Mesendoderm (in vitro differentiated cells): ENCODE measurements around the gene SRSF8.

Experiments
- DNase-seq: peaks from one replicate; pipeline ENCODE4 v3.0.0; 2013
- H2AK5ac ChIP-seq: 2 replicates; pipeline ENCODE4 v1.6.1; 2013; ENCODE audit warnings: low read length, inconsistent platforms
- H2BK120ac ChIP-seq: 2 replicates; pipeline ENCODE4 v1.6.1; 2013; ENCODE audit warnings: low read depth, mild to moderate bottlenecking, low read length, moderate library complexity, mixed read lengths
- H2BK15ac ChIP-seq: replicated peaks from 2 replicates; pipeline ENCODE4 v1.6.1; 2013; ENCODE audit warnings: low read depth, mild to moderate bottlenecking, moderate library complexity
- H2BK5ac ChIP-seq: 2 replicates; pipeline ENCODE4 v1.6.1; 2013; ENCODE audit warnings: low read length, inconsistent platforms
- H3K18ac ChIP-seq: 2 replicates; pipeline ENCODE4 v1.6.1; 2013; ENCODE audit warnings: mild to moderate bottlenecking, low read length, mixed read lengths
- H3K23ac ChIP-seq: one replicate; pipeline ENCODE4 v1.6.1; 2013; ENCODE audit warnings: low read length
- H3K27ac ChIP-seq: 2 replicates; pipeline ENCODE4 v1.5.1; 2013; ENCODE audit warnings: low read depth, mild to moderate bottlenecking, inconsistent platforms, low read length, moderate library complexity
- H3K27me3 ChIP-seq: 2 replicates; pipeline ENCODE4 v1.6.1; 2013; ENCODE audit warnings: low read length, control low read depth, mild to moderate bottlenecking, inconsistent platforms; ENCODE audit not compliant: insufficient read depth, poor library complexity
- H3K36me3 ChIP-seq: 2 replicates; pipeline ENCODE4 v1.6.1; 2013; ENCODE audit warnings: low read length, inconsistent platforms; ENCODE audit not compliant: control insufficient read depth, insufficient read depth
- H3K4ac ChIP-seq: one replicate; pipeline ENCODE4 v1.6.1; 2013; ENCODE audit warnings: low read depth, mild to moderate bottlenecking, low read length, moderate library complexity
- H3K4me1 ChIP-seq: 2 replicates; pipeline ENCODE4 v1.6.1; 2013; ENCODE audit warnings: low read depth, low read length, inconsistent platforms; ENCODE audit not compliant: control insufficient read depth
- H3K4me2 ChIP-seq: 2 replicates; pipeline ENCODE4 v1.6.1; 2013; ENCODE audit warnings: low read length
- H3K4me3 ChIP-seq: 2 replicates; pipeline ENCODE4 v1.5.1; 2013; ENCODE audit warnings: mild to moderate bottlenecking, low read length
- H3K56ac ChIP-seq: one replicate; pipeline ENCODE4 v1.6.1; 2013; ENCODE audit warnings: low read length
- H3K79me1 ChIP-seq: 2 replicates; pipeline ENCODE4 v1.6.1; 2013; ENCODE audit warnings: low read length, inconsistent platforms
- H3K79me2 ChIP-seq: 2 replicates; pipeline ENCODE4 v1.6.1; 2013; ENCODE audit warnings: mild to moderate bottlenecking, low read length; ENCODE audit not compliant: control insufficient read depth, insufficient read depth
- H3K9ac ChIP-seq: 2 replicates; pipeline ENCODE4 v1.6.1; 2013; ENCODE audit warnings: low read length, inconsistent platforms
- H4K5ac ChIP-seq: one replicate; pipeline ENCODE4 v1.6.1; 2013; ENCODE audit warnings: low read length
- H4K8ac ChIP-seq: one replicate; pipeline ENCODE4 v1.6.1; 2013; ENCODE audit warnings: low read depth, mild to moderate bottlenecking, control low read depth, low read length, moderate library complexity
- WGBS: extraction: QIAGEN DNeasy Blood & Tissue Kit; methylation state at CpG from one replicate; pipeline ENCODE4 v1.1.7; 2013; ENCODE audit warnings: low lambda C conversion rate, missing lambda C conversion rate; ENCODE audit not compliant: insufficient coverage; ENCODE audit errors: extremely low coverage; 5-methylcytosine and 5-hydroxymethylcytosine counted together

Gene SRSF8

DNA sequence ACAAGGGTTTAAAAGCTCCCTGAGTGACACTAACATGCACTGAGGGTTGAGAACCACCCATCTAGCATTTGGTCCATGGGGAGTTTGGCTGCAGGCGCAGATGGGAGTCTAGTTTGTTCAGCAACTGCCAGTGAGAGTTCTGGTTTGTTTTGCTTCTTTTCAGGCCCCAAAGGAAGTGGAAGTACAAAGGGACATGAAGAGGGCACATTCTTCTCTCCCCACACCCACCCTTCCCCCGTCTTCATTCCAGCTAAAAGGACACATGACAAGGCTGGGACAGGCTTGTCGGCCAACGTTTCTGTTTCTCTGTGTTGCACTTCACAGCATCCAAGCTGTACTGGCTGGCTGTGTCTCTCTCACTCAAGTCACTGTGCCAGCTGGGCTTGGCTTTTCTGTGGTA is 14.7 kb downstream of the SRSF8 start:
- no peaks in the 10 kb centered on the region for H3K79me2 ChIP-seq
- no peak overlapping the region for H2BK5ac ChIP-seq
- no peak overlapping the region for H2BK15ac ChIP-seq
- H3K27me3 ChIP-seq = no peaks in the 10 kb centered on the region
- H4K5ac ChIP-seq = no peak overlapping the region
- no peak overlapping the region for H3K56ac ChIP-seq
- WGBS = no CpG with 5 or more reads among the region's 4 CpGs
- H2AK5ac ChIP-seq = no peak overlapping the region
- H3K23ac ChIP-seq = no peak overlapping the region
- DNase-seq = peak; percentile 54
- H2BK120ac ChIP-seq = no peak overlapping the region
- no peak overlapping the region for H4K8ac ChIP-seq
- H3K36me3 ChIP-seq = no peaks in the 10 kb centered on the region
- no peak overlapping the region for H3K4me3 ChIP-seq
- H3K4me1 ChIP-seq = no peaks in the 10 kb centered on the region
- no peak overlapping the region for H3K9ac ChIP-seq
- no peaks in the 10 kb centered on the region for H3K79me1 ChIP-seq
- H3K4ac ChIP-seq = no peak overlapping the region
- peak overlapping the region; percentile 35 for H3K18ac ChIP-seq
- no peak overlapping the region for H3K4me2 ChIP-seq
- H3K27ac ChIP-seq = no peak overlapping the region

DNA sequence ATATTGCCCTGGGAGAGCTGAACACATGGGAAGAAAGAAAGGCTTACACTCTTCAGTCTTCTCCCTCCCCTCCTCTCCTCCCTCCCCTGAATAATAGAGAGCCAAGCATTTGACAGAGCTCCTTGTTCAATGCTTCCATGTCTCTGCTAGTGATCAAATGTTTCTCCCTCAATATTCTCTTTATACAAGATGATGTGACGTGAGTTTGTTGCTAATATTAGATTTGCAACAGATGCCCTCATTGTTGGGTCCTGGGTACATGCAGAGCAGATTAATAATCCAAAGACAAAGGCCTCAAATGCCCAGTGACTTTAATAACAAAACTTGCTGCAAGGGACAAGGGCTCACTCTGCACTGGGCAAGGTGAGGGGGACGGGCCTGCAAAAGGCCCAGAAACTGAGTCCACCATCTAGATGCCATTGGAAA is 15.9 kb downstream of the SRSF8 start:
- H3K9ac ChIP-seq = no peak overlapping the region
- no peak overlapping the region for H3K18ac ChIP-seq
- no peak overlapping the region for H3K4me2 ChIP-seq
- no peaks in the 10 kb centered on the region for H3K27me3 ChIP-seq
- no peak overlapping the region for H3K23ac ChIP-seq
- no peak overlapping the region for H2BK15ac ChIP-seq
- H4K8ac ChIP-seq = no peak overlapping the region
- no peaks in the 10 kb centered on the region for H3K79me1 ChIP-seq
- DNase-seq = no peak
- H3K4me1 ChIP-seq = no peaks in the 10 kb centered on the region
- no peak overlapping the region for H2AK5ac ChIP-seq
- H4K5ac ChIP-seq = no peak overlapping the region
- H2BK5ac ChIP-seq = no peak overlapping the region
- WGBS = no CpG with 5 or more reads among the region's 2 CpGs
- H3K4ac ChIP-seq = no peak overlapping the region
- no peak overlapping the region for H3K56ac ChIP-seq
- H2BK120ac ChIP-seq = no peak overlapping the region
- no peak overlapping the region for H3K4me3 ChIP-seq
- H3K36me3 ChIP-seq = no peaks in the 10 kb centered on the region
- no peak overlapping the region for H3K27ac ChIP-seq
- no peaks in the 10 kb centered on the region for H3K79me2 ChIP-seq

DNA sequence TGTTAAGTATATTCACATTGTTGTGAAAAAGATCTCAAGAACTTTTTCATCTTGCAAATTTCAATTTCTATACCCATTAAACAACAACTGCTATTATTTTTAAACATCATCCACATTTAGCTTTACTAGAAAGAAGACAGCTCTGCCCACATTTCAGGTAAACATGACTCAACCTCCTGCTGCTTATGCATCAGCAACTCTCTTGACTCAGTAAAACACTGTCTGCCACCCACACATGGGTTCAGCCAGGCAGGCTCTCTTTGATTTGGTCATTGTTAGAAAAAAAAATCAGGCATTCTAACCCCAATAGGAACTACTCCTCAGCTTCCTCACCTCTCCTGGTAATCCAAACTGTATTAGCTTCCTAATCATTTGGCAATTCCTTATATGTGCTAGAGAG is 17.8 kb downstream of the SRSF8 start:
- no peak overlapping the region for H3K18ac ChIP-seq
- no peak overlapping the region for H3K4ac ChIP-seq
- no peak overlapping the region for H3K27ac ChIP-seq
- no peak overlapping the region for H2AK5ac ChIP-seq
- H3K23ac ChIP-seq = no peak overlapping the region
- no peak overlapping the region for H2BK5ac ChIP-seq
- H3K9ac ChIP-seq = no peak overlapping the region
- H3K56ac ChIP-seq = no peak overlapping the region
- H3K79me2 ChIP-seq = no peaks in the 10 kb centered on the region
- no peak overlapping the region for H4K8ac ChIP-seq
- H3K79me1 ChIP-seq = no peaks in the 10 kb centered on the region
- H4K5ac ChIP-seq = no peak overlapping the region
- no peaks in the 10 kb centered on the region for H3K27me3 ChIP-seq
- H3K4me3 ChIP-seq = no peak overlapping the region
- no peaks in the 10 kb centered on the region for H3K4me1 ChIP-seq
- H3K4me2 ChIP-seq = no peak overlapping the region
- H3K36me3 ChIP-seq = no peaks in the 10 kb centered on the region
- peak; percentile 42 for DNase-seq
- H2BK15ac ChIP-seq = no peak overlapping the region
- no peak overlapping the region for H2BK120ac ChIP-seq

DNA sequence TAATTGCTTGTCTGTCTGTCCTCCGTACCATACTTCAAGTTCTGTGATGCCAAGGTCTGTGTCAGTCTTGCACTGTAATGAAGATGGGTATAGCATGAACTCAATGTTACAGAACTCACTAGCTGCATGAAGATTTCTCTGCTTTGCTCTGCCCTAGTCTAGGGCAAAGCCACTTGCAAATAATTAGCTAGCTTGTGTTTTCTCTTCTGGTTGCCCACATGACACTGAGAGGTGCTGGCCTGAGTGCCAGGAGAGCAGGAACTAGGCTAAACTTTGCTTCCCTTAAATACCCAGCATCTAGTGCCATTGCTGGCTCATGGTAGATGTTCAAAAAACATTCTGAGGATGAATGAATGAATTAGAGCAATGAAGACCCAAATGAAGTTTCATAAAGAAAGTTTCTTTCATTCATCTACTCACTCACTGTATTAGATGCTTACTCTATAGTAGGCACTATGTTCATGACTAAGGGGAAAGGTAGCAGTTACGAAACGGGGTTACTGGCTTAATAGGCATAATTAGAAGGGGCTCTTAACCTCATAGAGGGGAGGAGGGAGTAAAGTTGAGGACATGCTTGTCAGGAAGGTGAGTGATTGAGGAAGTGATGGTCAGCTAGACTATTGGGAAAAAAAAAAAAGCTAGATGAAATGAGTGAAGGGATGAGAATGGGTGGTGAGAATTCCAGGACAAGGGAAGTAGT is 18.5 kb downstream of the SRSF8 start:
- Histone ChIP-seq H3K27me3 (no peaks in the 10 kb centered on the region), H3K79me1 (no peaks in the 10 kb centered on the region), H3K4me2 (no peak overlapping the region), H3K4ac (no peak overlapping the region), H3K56ac (no peak overlapping the region), H3K9ac (no peak overlapping the region), H2AK5ac (no peak overlapping the region), H2BK15ac (no peak overlapping the region), H3K36me3 (no peaks in the 10 kb centered on the region), H4K5ac (no peak overlapping the region), H3K18ac (no peak overlapping the region), H2BK5ac (no peak overlapping the region), H4K8ac (no peak overlapping the region), H3K23ac (no peak overlapping the region), H3K27ac (no peak overlapping the region), H3K4me1 (no peaks in the 10 kb centered on the region), H3K79me2 (no peaks in the 10 kb centered on the region), H3K4me3 (no peak overlapping the region), H2BK120ac (no peak overlapping the region)
- no peak for DNase-seq
- no CpG with 5 or more reads among the region's 3 CpGs for WGBS

DNA sequence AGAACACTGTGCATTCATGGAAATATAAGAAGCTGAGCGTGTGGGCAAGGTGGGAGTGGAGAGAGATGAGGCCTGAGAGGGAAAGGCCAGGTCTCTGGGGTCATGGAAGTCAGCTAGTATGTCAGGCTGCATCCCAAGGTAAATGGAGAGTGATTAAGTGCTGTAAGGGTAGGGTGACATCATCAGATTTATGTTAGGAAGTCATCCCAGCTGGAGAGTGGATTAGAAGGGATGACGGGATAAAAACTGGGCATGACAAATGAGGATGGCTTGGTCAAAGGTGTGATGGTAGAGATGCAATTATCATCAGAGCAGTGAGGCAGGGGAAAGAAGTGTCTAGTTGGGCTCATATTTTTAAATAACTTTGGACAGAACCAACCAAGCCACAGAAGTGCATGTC is 19.4 kb downstream of the SRSF8 start:
- H3K18ac ChIP-seq = no peak overlapping the region
- H3K4ac ChIP-seq = no peak overlapping the region
- H3K79me2 ChIP-seq = no peaks in the 10 kb centered on the region
- H3K56ac ChIP-seq = no peak overlapping the region
- WGBS = no CpG with 5 or more reads among the region's 2 CpGs
- H4K5ac ChIP-seq = no peak overlapping the region
- H3K4me2 ChIP-seq = no peak overlapping the region
- H3K4me1 ChIP-seq = peaks cover 3% of the 10 kb centered on the region
- H4K8ac ChIP-seq = no peak overlapping the region
- H3K27ac ChIP-seq = no peak overlapping the region
- H2BK5ac ChIP-seq = no peak overlapping the region
- H3K27me3 ChIP-seq = peaks cover 3% of the 10 kb centered on the region
- no peak for DNase-seq
- no peak overlapping the region for H2AK5ac ChIP-seq
- H3K36me3 ChIP-seq = no peaks in the 10 kb centered on the region
- H3K23ac ChIP-seq = no peak overlapping the region
- no peak overlapping the region for H3K9ac ChIP-seq
- no peak overlapping the region for H3K4me3 ChIP-seq
- H3K79me1 ChIP-seq = no peaks in the 10 kb centered on the region
- no peak overlapping the region for H2BK15ac ChIP-seq
- H2BK120ac ChIP-seq = no peak overlapping the region
